Hair follicle dermal papilla cell (primary cell): ENCODE measurements around the gene ACSS1. TPM values are rescaled to one million over a fixed set of nuclear protein-coding genes. Genes with fewer than 3 reads are reported as not detected.

Source experiments
- small RNA-seq: library from RNA; depleted of rRNA; stranded (forward); fragments of <200 nt; gene quantifications from one replicate; pipeline ENCODE3, GENCODE V24; 2012
- total RNA-seq: library from RNA; depleted of rRNA; stranded (reverse); fragments of >200 nt; gene quantifications from 2 replicates; pipeline ENCODE4 v1.2.3, GENCODE V29; 2012

Gene ACSS1
- 11.7 and 15.9 TPM in 2 replicates for total RNA-seq

GRCh38 chr20:25058051-25058846, at the start of gene ACSS1:
ACSS1 (minus strand) TSS chr20:25058139; CDS start chr20:25058102, 37 bp downstream.

GRCh38 chr20:25081730-25082497, 24.0 kb upstream of the ACSS1 start, which contains the start of gene VSX1:
VSX1 (minus strand) TSS chr20:25082141; CDS start chr20:25082096, 45 bp downstream.

GRCh38 chr20:24992487-24993205, 65.3 kb downstream of the ACSS1 start, which contains the start of gene APMAP:
APMAP (minus strand) TSS chr20:24992751; CDS start chr20:24992688, 63 bp downstream.

Small RNA genes within 50 kb of the gene (small RNA-seq; reads per million reads assigned to genes)
- not detected for gene RNU6-1257P

Other genes starting within 250 kb of the ACSS1 start
- gene CST7, start 108.9 kb downstream of the ACSS1 start, total RNA-seq: not detected in 2 replicates
- gene APMAP, start 65.4 kb downstream of the ACSS1 start, total RNA-seq: 48.1 and 52.6 TPM in 2 replicates
- not detected in 2 replicates for gene VSX1, start 24.0 kb upstream of the ACSS1 start, total RNA-seq
- 39.8 and 40.1 TPM in 2 replicates for gene ENTPD6, start 137.6 kb upstream of the ACSS1 start, total RNA-seq
- 92.2 and 95.9 TPM in 2 replicates for gene PYGB, start 189.9 kb upstream of the ACSS1 start, total RNA-seq